HG03442 (cell line): Measurements from ENCODE around the gene SRXN1.
"Not testable (repeated sequence)": the region's sequence is repeated elsewhere in the genome, so short reads cannot be mapped to it uniquely, and the experiment has no call there.

Experiments
- ATAC-seq: cut with Tn5 transposase; IDR thresholded peaks from one replicate; pipeline ENCODE4 v1.9.1; 2021; ENCODE audit warnings: mild to moderate bottlenecking, moderate library complexity; ENCODE audit not compliant: unreplicated experiment

Gene SRXN1

DNA sequence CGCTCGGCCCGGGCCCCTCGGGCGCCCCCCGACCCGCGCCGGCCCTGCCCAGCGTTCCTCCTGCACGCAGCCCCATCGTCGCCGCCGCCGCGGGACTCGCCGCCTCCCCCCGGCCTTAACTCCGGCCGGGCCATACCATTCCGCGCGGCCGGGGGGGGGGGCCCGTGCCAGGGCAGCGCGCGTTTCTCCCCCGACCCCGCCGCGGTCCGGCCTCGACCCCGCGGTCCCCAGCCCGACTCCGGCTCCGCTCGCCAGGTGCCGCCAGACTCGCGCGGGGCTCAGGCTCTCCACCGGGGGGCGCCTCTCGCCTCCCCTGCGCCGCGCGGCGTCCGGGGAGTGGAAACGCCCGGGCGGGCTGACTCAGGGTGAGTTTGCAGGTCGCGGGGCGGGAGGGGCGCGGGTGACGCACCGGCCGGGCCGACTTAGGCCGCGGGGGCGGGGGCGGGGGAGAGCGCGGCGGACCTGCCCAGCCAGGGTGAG, at the start of gene SRXN1:
SRXN1 (minus strand) TSS at position 91 of the 480 bp plus-strand sequence; CDS start at position 76, 15 bp downstream.
- ATAC-seq, result peak; percentile 85

DNA sequence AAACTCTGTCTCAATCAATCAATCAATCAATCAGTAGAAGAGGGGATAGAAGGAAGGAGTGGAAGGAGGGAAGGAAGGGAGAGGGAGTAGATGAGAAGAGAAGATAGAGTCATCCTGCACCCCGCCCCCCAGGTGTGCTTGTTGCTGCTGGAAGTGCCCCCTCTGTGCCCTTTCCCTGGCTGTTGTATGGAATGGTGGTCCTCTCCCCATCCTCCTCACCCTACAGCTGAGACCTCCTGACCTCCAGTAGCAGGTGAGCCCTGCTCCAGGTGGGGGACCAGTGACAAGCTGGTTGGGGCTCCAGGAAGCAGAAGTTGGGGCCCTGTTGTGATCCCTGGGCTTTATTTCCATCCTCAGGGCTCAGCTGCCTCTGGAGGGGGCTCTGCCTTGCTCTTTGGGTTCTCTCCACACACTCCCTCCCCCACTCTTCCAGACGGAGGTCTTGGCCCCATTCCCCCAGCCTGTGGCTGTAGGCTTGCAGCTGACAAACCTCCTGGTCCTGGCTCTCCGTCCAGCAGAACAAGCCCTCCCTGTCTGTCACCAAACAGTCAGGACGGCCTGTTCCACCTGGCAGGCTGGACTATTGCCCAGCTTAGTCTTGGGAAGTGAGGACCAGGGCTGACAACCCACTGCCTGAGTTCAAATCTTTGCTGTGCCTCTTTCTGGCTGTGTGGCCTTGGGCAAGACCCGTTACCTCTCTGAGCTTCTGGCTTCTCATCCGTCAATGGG, 48.6 kb upstream of the SRXN1 start:
- no peak for ATAC-seq

DNA sequence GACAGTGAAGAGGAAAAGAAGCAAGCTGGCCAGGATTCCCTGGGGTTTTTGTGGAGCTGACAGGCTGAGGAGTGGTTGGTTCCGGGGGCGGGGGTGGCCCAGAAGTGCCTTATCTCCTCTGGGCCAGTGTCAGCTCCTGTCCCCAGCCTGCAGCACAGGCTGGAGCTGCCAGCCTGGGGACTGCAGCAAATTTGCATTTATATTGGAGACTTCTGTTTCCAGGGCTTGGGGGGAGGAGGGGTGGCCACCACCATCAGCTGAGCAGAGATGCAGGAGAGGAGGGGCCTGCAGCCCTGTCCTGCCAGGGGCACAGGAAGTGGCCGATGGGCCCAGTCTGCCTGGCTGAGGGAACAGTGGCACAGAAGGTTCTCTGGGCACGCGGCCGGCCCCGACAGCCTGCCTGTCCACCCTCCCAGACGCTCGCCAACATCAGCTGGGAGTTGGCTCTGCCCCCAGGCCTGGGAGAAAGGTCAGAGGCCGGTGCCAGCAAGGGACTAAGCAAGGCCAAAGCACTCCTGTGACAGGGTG, 46.9 kb upstream of the SRXN1 start:
- ATAC-seq, result no peak

DNA sequence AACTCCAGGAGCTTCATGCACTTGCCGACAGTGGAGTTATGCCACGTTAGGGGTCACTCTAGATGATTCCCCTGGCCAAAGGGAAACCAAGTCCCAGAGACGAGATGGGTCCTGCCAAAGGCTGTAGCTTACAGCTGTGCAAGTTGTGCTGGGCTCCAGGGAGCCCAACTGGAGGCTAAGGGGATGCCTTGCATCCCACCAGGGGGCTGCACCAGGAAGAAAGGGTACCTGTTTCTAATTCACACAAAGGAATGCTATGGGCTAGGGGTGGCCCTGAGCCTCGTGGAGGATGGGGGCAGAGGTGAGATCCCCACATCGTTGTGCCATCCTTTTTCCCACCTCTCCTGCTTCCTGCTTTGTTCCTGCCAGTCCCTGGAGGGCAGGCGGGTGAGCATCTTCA, 46.3 kb upstream of the SRXN1 start:
- no peak for ATAC-seq

DNA sequence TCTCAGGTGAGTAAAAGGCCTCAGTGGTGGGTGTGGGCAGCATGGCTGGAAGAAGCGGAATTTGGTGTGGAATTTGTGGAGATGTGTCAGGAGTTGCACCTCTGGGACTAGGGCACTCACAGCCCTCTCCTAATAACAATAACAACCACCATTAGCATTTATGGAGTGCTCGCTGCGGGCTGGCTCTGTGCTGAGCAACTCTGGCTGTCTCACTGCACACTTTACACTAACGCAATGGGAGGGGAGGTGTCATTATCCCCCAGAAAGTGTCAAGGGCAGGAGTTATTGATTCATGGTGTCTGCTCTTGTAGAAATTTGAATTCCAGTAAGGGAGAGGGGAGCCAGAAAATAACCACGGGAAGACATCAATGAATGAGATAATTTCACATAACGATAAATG, 45.3 kb upstream of the SRXN1 start:
- ATAC-seq, result no peak

DNA sequence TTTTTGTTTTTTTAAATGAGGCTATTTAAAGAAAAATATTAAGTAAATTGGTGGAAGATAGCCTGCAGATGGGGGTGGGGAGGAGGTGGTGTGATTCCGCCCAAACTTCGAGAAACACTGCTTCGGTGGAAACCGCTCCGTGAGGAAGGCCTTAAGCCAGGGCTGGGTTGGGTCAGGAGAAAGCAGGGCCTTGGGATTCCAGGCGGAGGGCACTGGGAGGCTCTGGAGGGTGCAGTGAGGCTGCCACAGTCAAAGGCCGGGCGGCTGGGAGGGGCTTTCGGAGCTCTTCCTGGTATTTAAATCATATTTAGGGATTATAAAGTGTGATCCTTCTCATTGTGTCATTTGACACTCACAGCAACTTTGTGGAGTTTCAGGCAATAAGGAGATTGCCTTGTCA, 44.8 kb upstream of the SRXN1 start:
- no peak for ATAC-seq

DNA sequence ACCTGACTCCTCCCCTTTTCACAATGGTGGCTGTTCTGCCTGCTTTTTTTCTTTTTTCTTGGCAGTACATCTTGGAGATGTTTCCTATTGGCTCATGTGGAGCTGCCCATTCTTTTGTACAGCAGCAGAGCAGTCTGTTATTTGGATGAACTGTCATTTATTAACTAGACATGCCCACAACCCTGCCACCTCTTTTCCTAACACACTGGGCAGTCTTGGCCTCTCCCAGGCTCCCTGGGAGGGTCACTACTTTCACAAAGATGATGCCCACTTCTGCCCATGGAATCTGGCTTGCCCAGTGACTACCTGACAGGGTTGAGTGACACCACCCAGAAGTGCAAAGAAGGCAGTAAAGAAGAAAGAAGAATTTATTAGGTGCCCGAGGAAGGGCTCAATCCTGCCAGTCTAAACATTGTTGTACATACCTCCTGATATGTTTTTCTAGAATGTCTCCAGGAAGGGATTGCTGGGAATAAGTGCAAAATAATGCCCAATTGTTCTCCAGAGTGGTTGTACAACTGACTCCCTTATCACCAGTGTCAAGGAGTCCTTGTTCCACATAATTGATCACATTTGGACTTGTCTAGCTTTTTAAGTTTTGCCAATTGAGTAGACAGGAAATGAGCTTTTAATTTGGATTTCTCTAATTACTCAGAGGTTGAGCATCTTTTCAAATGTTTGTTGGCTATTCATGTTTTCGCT, 42.3 kb upstream of the SRXN1 start:
- no peak for ATAC-seq

DNA sequence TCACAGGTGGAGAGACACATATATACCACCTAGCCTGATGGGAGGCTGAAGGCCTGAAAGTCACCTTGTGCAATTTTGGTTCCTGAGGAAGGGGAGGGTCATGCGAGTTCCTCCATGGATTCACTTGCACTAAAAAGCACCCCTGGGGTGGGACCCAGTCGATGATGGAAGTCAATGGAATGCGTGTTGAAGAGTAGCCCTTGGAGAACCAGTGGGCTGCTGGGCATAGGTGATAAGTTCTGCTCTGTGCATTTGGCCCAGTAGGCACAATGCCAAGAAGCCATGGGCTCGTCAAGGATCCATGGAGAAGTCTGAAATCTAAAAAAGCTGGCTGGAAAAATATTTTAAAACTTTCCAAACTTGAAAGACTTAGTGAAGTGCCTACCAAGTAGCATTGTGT, 41.5 kb upstream of the SRXN1 start:
- no peak for ATAC-seq

DNA sequence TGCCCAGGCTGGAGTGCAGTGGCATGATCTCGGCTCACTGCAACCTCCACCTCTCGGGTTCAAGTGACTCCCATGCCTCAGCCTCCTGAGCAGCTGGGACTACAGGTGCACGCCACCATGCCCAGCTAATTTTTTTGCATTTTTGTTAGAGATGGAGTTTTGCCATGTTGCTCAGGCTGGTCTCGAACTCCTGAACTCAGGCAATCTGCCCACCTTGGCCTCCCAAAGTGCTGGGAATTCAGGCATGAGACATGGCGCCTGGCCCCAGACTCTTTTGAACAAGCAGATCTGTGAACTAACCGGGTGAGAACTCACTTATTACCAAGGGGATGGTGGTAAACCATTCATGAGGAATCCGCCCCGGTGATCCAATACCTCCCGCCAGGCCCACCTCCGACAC, 40.8 kb upstream of the SRXN1 start:
- ATAC-seq, result not testable (repeated sequence)

DNA sequence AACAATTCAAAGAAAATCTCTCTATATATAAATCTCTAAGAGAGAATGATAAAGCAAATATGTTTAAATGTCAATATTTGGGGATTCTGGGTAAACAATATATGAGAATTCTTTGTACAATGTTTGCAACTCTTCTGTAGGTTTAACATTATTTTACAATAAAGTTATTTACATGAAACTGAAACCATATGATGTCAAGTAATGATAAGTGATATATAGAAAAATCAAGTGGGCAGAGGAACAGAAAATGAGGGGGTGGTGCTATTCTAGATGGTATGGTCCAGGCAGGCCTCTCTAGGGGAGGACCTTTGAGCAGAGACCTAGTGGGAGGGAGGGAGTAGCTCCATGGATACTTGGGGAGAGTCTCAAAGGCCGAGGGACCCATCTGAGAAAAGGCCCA, 39.0 kb upstream of the SRXN1 start:
- ATAC-seq, result no peak

DNA sequence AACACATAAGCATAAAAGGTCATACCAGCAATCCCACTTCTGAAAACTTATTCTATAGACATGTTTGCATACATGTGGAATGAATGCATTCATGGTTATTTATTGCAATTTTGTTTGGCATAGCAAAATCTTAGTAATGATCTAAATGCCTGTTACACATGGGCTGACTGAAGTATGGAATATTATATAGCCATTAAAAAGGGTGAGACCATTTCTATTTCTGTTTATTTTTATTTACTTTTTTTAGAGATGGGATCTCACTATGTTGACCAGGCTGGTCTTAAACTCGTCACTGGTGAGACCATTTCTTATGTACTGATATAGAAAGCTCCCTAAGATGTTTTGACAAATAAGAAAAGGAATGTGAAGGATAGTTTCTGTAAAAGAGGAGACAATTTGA, 36.9 kb upstream of the SRXN1 start:
- ATAC-seq, result no peak

DNA sequence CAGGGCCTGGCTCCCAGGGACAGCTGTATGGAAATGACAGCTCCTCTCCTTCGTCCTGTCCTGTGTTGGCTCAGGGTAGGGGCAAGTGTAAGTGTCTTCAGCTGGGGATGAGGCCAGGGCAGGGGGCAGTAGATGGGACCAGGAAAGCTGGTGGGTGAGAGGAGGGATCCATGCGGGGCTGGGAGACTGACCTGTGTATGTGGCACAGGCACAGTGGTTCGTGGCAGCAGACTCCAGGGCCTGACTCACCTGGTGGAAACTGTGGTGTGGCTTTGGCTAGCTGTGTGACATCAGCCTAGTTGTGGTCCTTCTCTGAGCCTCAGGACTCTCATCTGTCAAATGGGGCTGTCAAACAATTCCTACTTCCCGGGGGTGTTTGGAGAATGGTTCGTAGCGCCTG, 36.3 kb upstream of the SRXN1 start:
- no peak for ATAC-seq

DNA sequence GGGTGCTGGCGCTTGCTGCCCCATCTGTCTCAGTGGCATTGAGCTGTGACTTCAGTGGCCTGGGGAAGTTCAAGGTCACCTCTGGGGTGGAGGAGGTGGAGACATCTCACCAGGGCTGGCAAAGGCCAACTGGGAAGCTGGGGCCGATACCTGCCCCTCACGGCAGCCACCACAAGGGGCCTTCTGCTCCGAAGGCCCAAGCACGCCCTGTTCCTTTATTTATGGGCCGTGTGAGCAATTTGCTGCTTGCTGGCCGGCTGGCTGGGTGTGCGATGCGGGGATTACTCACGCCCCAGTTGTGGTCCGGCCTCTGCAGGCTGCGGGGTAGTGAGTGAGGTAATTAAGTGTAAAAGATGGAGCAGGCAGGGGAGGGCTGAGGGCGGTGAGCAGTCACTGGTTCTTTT, 35.8 kb upstream of the SRXN1 start:
- no peak for ATAC-seq

DNA sequence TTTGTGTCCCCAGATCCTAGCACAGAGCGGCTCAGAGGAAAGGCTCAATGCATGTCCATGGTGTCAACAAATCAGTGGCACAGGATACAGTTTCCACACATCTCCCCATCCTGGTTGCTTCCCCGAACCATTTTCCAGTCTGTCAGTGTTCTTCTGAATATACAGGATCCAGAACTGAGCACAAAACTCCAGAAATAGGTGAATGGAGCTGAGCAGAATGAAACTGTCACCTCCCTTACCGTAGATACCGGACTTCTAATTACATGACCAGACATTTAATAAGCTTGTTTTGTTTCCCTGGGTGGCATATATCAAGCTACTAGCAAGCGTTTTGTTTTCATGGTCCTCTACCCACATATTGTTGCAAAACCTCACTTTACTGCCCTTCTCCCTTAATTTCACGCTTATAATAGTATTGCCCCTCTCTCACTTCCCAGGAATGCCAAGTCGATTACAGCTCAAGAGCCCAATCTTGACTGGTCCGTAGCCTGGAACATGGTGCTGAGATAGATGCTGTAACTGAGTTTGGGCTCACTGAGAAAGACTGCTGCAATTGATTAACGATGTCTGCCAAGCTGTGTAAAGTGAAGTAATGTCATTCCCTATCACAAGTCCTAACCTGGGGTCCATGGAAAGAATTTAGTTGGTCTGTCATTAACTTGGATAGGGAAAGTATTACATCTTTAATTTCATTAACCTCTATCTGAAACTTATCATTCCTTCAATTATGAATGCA, 34.6 kb upstream of the SRXN1 start:
- ATAC-seq, result no peak

DNA sequence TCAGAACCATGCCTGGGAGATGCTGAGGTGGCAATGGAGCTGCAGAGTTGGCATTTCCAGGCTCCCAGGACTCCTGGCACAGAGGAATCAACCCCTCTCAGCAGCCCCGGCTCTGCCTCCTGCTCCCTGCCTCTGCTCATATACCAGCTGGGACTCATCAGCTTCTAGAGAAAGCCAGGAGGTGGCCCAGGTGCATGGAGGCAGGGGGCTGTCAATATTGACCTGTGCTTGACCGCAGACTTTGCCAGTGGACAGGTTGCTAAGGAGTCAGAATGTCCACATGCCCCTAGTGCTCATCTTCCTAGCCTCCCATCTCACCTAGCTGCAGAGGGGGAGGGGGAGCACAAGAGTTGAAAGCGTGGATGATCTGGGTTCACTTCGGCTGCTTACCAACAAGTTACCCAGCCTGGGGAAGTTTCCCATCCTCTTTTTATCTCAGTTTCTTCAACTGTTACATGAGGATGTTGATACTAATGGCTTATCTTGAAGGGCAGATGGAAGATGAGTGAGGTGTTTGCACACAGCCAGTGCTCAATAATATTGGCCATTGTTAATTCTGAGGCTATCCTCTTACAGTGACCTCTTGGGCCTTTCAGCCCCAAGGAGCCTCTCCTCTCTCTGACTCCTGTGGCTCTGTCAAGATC, 31.8 kb upstream of the SRXN1 start:
- ATAC-seq, result no peak

DNA sequence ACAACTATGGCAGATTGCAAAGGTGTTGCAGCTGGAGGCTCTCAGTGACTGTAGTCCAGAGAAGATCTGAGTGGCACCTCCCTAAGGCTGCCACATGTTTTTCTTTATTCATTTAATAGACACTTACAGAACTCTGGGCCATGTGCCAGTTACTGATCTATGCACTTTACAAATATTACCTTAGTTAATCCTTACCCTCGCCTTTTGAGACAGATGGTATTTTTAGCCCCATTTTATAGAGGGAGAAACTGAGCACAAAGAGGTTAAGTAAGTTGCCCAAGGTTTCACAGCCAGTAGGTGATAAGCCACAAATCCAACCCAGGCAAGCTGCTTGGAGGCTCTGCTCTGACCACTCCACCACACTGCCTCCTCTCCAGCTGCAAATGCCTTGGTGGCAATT, 29.1 kb upstream of the SRXN1 start:
- no peak for ATAC-seq

DNA sequence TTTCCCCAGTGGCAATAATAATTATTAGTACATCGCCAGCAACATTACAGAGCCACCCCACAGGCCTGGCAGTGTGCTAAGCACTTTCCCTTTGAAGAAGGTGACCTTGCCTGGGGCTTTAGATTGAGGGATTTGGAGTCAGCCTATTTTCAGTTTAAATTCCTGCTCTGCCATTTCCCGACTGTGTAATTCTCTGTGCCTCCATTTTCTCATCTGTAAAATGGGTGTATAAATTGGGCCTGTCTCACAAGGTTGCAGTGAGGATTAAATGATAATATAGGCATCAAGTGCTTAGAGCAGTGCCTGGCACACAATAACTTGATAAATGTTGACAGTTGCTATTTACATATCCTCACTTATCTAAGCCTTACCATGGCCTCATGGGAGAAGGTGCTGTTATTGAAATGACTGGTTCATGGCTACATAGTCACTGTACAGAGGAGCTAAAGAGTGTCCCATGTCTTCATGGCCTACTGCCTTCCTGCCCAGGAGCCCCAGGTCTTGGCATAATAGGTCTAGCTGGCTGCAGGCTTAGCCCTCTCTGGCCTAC, 27.7 kb upstream of the SRXN1 start:
- no peak for ATAC-seq

DNA sequence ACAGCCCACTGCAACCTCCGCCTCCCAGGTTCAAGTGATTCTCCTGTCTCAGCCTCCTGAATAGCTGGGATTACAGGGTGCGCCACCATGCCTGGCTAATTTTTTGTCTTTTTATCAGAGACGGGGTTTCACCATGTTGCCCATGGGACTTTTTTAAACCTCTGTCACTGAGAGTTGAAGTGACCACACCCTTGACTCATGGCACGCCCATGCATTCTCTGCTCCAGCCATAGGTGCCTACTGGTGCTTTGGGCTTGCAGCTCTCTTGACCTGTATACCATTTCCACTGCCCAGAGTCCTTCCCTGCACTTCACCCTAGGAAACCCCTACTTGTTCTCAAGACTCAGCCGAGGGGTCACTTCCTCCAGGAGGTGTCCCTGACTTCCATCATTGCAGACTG, 25.0 kb upstream of the SRXN1 start:
- ATAC-seq, result no peak

DNA sequence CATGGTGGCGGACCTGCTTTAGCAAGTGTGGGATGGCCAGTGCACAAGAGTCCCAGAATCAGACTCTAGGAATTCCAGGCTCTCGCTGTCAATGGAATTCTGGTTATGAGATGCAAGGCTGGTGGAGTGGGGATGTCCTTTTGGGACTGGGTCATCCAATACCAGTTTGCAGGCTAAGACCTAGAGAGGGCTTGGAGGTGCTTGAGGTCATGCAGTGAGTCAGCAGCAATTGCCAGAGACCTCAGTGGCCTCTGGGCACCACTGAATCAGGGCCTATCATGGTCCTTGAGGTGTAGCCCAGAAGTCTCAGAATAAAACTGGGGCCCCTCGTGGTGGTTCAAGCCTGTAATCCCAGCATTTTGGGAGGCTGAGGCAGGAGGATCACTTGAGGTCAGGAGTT, 24.0 kb upstream of the SRXN1 start:
- no peak for ATAC-seq

DNA sequence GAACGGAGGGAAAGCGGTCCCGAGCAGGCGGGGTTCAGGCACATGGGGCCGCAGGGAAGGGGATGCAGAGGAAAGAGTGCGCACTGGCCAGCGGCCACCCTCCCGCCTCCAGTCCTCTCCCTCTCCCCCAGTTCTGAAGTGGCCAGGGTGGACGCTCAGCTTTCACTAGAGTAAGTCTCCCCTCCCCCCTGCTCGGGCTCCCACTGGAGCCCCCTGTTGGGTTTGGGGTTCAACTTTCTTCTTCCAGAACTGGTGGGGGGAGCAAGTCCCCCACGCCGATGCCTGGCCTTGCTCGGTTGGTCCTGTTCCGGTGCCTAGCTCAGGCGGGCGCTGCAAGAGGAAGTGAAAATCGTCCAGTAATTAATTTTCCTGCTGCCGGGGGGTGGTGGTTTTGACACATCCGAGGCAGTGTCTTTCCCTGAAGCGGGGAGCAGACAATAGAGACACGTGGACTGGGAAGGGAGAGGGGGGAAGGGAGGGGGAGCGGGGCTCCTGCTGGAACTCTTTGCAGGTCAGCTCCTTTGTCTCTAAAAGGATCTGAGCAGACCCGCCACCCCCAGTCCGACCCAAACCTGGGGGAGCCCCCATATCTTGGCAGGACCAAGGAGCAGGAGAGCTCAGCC, 23.4 kb upstream of the SRXN1 start:
- ATAC-seq, result no peak
